Liver (tissue), 9 donors: ENCODE results near the gene TMEM266. TPM values are rescaled to one million over a fixed set of nuclear protein-coding genes. Genes with fewer than 3 reads are reported as not detected.

Experiments
- DNase-seq: peaks from one replicate; pipeline ENCODE4 v3.0.0-alpha.2; 2017; ENCODE audit warnings: low spot score
- H3K27ac ChIP-seq, 2 donors: one replicate each; pipeline ENCODE4 v1.7.0; 2013; ENCODE audit warnings: inconsistent platforms in 2 of 2, low read length in 2 of 2, control low read depth in 1 of 2, low read depth in 1 of 2, mild to moderate bottlenecking in 1 of 2
- H3K27me3 ChIP-seq, 4 donors: one replicate each; pipeline versions ENCODE4 v1.6.1 to v1.7.0; 2013; ENCODE audit warnings: low read length in 3 of 4, inconsistent platforms in 1 of 4, mild to moderate bottlenecking in 1 of 4, moderate library complexity in 1 of 4; ENCODE audit not compliant: control insufficient read depth in 4 of 4, insufficient read depth in 4 of 4
- H3K36me3 ChIP-seq, 4 donors: one replicate each; pipeline versions ENCODE4 v1.6.1 to v1.7.0; 2013; ENCODE audit warnings: low read length in 3 of 4, mild to moderate bottlenecking in 3 of 4, low read depth in 1 of 4, moderate library complexity in 1 of 4; ENCODE audit not compliant: control insufficient read depth in 4 of 4, insufficient read depth in 3 of 4
- H3K4me1 ChIP-seq, 4 donors: one replicate each; pipeline versions ENCODE4 v1.6.1 to v1.7.0; 2013; ENCODE audit warnings: low read length in 3 of 4, mild to moderate bottlenecking in 3 of 4, moderate library complexity in 1 of 4; ENCODE audit not compliant: control insufficient read depth in 4 of 4, insufficient read depth in 4 of 4
- H3K4me3 ChIP-seq, 3 donors: one replicate each; pipeline versions ENCODE4 v1.6.1 to v1.7.0; 2013; ENCODE audit warnings: low read length in 3 of 3, control low read depth in 1 of 3, low read depth in 1 of 3, mild to moderate bottlenecking in 1 of 3
- H3K9ac ChIP-seq, 2 donors: one replicate each; pipeline ENCODE4 v1.7.0; 2013; ENCODE audit warnings: low read length in 2 of 2, mild to moderate bottlenecking in 2 of 2, moderate library complexity in 2 of 2, control low read depth in 1 of 2, low read depth in 1 of 2
- H3K9me3 ChIP-seq, 4 donors: one replicate each; pipeline versions ENCODE4 v1.6.1 to v1.7.0; 2013; ENCODE audit warnings: low read length in 3 of 4; ENCODE audit not compliant: control insufficient read depth in 4 of 4
- CTCF ChIP-seq: fragments of 150-350 bp; IDR thresholded peaks from 2 replicates; pipeline ENCODE4 v1.5.1; 2017; ENCODE audit warnings: improper control_type of control experiment, low read depth, low read length; ENCODE audit not compliant: missing input control
- EGR1 ChIP-seq, 2 donors: IDR thresholded peaks; 2 replicates each; pipeline ENCODE4 v1.6.1; 2016 to 2018; ENCODE audit warnings: antibody characterized with exemption in 2 of 2, low read depth in 2 of 2
- FOXA1 ChIP-seq: IDR thresholded peaks from 2 replicates; pipeline ENCODE4 v1.6.1; 2016; ENCODE audit warnings: antibody characterized with exemption
- FOXA2 ChIP-seq: IDR thresholded peaks from 2 replicates; pipeline ENCODE4 v1.6.1; 2016; ENCODE audit warnings: antibody characterized with exemption
- GABPA ChIP-seq, 2 donors: IDR thresholded peaks in 1 of 2; conservative IDR thresholded peaks in 1 of 2; 2 replicates each; pipeline ENCODE4 v1.6.1; 2016; ENCODE audit warnings: antibody characterized with exemption in 2 of 2, mild to moderate bottlenecking in 1 of 2, moderate library complexity in 1 of 2
- JUND ChIP-seq, 2 donors: IDR thresholded peaks; 2 replicates each; pipeline ENCODE4 v1.6.1; 2016; ENCODE audit warnings: antibody characterized with exemption in 2 of 2
- NR2F2 ChIP-seq: IDR thresholded peaks from 2 replicates; pipeline ENCODE4 v1.6.1; 2016; ENCODE audit warnings: antibody characterized with exemption
- RAD21 ChIP-seq, 2 donors: IDR thresholded peaks; 2 replicates each; pipeline ENCODE4 v1.6.1; 2016; ENCODE audit warnings: antibody characterized with exemption in 2 of 2, mild to moderate bottlenecking in 2 of 2
- RXRA ChIP-seq, 2 donors: IDR thresholded peaks; 2 replicates each; pipeline ENCODE4 v1.6.1; 2017 to 2018; ENCODE audit warnings: antibody characterized with exemption in 2 of 2, mild to moderate bottlenecking in 1 of 2
- SP1 ChIP-seq: IDR thresholded peaks from 2 replicates; pipeline ENCODE4 v1.6.1; 2018; ENCODE audit warnings: antibody characterized with exemption, mild to moderate bottlenecking
- TAF1 ChIP-seq: conservative IDR thresholded peaks from 2 replicates; pipeline ENCODE4 v1.6.1; 2016; ENCODE audit warnings: antibody characterized with exemption, mild to moderate bottlenecking
- WGBS: extraction: QIAGEN DNeasy Blood & Tissue Kit; methylation state at CpG from one replicate; pipeline ENCODE4 v1.1.7; 2013; 5-methylcytosine and 5-hydroxymethylcytosine counted together
- polyA plus RNA-seq, 2 donors: library from polyadenylated mRNA; stranded (reverse) in 1 of 2; unstranded in 1 of 2; fragments of 200-250 nt in 1 of 2; fragments of >200 nt in 1 of 2; fragmentation: Nextera tagmentation in 1 of 2; extraction: Ambion mirVana in 1 of 2; gene quantifications; one replicate each; pipeline versions ENCODE4 v1.2.1 to v1.2.3, GENCODE V29; 2013 to 2015
- total RNA-seq, 2 donors: library from RNA; depleted of rRNA; stranded (reverse); fragments of >200 nt; gene quantifications; one replicate each; pipeline ENCODE4 v1.2.3, GENCODE V29; 2014
- TF ChIP-seq, protein P1 (sequence below): IDR thresholded peaks from 2 replicates; pipeline ENCODE4 v1.6.1; 2016; ENCODE audit warnings: antibody characterized with exemption
- TF ChIP-seq, protein P2 (sequence below): IDR thresholded peaks from 2 replicates; pipeline ENCODE4 v1.6.1; 2016; ENCODE audit warnings: antibody characterized with exemption
- donor health status: healthy.
- donor health status: healthy.
- donor health status: healthy.
- donor health status: healthy.
- donor health status: healthy.

The TMEM266 gene
- total and polyA plus RNA-seq, 4 donors, result 0.25 to 1.3 TPM; not detected in 2

- H3K4me3 ChIP-seq, result no peak overlapping the region
- no peaks in the 10 kb centered on the region for H3K9me3 ChIP-seq
- TF ChIP-seq, protein P1, sequence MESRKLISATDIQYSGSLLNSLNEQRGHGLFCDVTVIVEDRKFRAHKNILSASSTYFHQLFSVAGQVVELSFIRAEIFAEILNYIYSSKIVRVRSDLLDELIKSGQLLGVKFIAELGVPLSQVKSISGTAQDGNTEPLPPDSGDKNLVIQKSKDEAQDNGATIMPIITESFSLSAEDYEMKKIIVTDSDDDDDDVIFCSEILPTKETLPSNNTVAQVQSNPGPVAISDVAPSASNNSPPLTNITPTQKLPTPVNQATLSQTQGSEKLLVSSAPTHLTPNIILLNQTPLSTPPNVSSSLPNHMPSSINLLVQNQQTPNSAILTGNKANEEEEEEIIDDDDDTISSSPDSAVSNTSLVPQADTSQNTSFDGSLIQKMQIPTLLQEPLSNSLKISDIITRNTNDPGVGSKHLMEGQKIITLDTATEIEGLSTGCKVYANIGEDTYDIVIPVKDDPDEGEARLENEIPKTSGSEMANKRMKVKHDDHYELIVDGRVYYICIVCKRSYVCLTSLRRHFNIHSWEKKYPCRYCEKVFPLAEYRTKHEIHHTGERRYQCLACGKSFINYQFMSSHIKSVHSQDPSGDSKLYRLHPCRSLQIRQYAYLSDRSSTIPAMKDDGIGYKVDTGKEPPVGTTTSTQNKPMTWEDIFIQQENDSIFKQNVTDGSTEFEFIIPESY, result no peak
- TF ChIP-seq RAD21 (IDR thresholded peaks at IDR 0.05) (peak; percentile 72 to 79), CTCF (peak; percentile 79)
- no peaks in the 10 kb centered on the region for H3K36me3 ChIP-seq
- H3K4me1 ChIP-seq, result peaks cover 0 to 20% (median 12%) of the 10 kb centered on the region in 4 donors
- peaks cover 0 to 10% (median 0%) of the 10 kb centered on the region in 4 donors for H3K27me3 ChIP-seq
- 2% methylated on average over 7 of the region's 7 CpGs for WGBS
- DNase-seq, result no peak
- H3K27ac ChIP-seq, result no peak overlapping the region
- no peak overlapping the region for H3K9ac ChIP-seq
These were observed 2.3 kb upstream of the TMEM266 start for GRCh38 chr15:76057332-76058000.

DNA sequence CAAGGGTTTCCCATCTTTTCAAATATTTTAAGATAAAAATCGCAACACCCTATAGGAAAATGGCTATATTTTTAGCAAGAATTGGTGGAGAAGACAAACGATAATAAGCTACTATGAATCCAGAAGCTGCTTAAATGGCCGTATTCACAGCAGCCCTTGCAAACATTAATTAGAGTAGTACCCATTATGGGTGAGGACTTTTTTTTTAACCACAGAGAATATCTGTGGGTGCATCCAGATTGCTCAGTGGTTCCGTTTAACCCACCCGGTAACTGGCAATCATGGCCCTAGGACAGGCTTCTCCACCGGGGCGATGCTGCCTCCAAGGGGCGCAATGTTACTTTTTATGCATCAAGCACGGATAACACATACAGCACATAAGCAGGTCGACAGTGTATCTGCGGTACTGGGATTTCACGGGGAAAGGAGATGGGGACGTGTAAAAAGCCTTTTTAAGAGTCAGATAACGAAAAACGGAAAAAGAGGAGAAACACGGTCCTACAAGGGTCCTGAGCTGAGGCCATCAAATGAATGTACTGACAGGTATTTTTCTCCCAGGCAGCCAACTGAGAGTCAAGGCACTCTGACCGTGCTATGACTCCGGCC is 968 bp upstream of the TMEM266 start:
- TF ChIP-seq RAD21 (IDR thresholded peaks at IDR 0.05) (peak in 1 of 2 donors; percentile 15), RXRA (IDR thresholded peaks at IDR 0.05) (no peak)
- H3K36me3 ChIP-seq, result no peaks in the 10 kb centered on the region
- peaks cover 0 to 12% (median 0%) of the 10 kb centered on the region in 4 donors for H3K27me3 ChIP-seq
- no peak overlapping the region for H3K9ac ChIP-seq
- 14% methylated on average over 18 of the region's 18 CpGs for WGBS
- no peaks in the 10 kb centered on the region for H3K9me3 ChIP-seq
- no peak overlapping the region for H3K27ac ChIP-seq
- H3K4me3 ChIP-seq, result peak overlapping the region in 2 of 3 donors; percentile 66 to 79
- DNase-seq, result peak; percentile 35
- H3K4me1 ChIP-seq, result peaks cover 0 to 20% (median 12%) of the 10 kb centered on the region in 4 donors

GRCh38 chr15:76060118-76060989 is 569 bp downstream of the TMEM266 start:
- 29% methylated on average over 20 of the region's 20 CpGs for WGBS
- Histone ChIP-seq H3K9ac (no peak overlapping the region), H3K4me3 (peak overlapping the region in 2 of 3 donors; percentile 51 to 79), H3K27ac (no peak overlapping the region), H3K36me3 (no peaks in the 10 kb centered on the region), H3K27me3 (peaks cover 0 to 12% (median 0%) of the 10 kb centered on the region in 4 donors), H3K9me3 (no peaks in the 10 kb centered on the region), H3K4me1 (peaks cover 0 to 20% (median 12%) of the 10 kb centered on the region in 4 donors)
- TF ChIP-seq RAD21 (IDR thresholded peaks at IDR 0.05) (no peak), FOXA2 (no peak), NR2F2 (no peak), TAF1 (no peak), CTCF (no peak), EGR1 (IDR thresholded peaks at IDR 0.05; ENCODE audit: low read depth in 2 of 2) (no peak), GABPA (IDR thresholded peaks at IDR 0.05 in 1 of 2, conservative IDR thresholded peaks at IDR 0.05 in 1 of 2) (no peak), JUND (IDR thresholded peaks at IDR 0.05) (no peak), SP1 (no peak), FOXA1 (no peak)
- TF ChIP-seq, protein P2, sequence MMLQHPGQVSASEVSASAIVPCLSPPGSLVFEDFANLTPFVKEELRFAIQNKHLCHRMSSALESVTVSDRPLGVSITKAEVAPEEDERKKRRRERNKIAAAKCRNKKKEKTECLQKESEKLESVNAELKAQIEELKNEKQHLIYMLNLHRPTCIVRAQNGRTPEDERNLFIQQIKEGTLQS, result no peak
- TF ChIP-seq, protein P1, result no peak
- DNase-seq, result no peak
